ENCODE measurements around the gene PRMT1.

The PRMT1 gene

DNA sequence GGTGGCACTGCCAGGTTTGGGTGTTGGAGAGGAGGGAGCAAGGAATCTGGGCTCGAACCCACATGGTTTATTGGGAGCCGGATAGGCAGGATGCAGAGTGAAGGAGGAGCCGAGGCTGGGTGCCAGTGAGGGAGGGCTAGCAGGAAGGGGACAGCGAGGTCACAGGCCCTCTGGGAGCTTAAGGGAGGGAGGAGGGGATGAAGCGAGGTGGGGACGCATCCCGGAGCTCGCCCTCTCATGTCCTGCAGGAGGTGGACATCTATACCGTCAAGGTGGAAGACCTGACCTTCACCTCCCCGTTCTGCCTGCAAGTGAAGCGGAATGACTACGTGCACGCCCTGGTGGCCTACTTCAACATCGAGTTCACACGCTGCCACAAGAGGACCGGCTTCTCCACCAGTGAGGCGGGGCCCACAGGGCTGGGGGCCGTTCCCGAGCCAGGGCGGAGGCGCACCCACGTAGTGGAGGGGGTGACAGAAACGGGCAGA lies 8.8 kb downstream of the PRMT1 start:
- FAIRE-seq (no peak), DNase-seq (ENCODE audit: insufficient read length, low spot score) (no peak)
- TF ChIP-seq, protein P1, sequence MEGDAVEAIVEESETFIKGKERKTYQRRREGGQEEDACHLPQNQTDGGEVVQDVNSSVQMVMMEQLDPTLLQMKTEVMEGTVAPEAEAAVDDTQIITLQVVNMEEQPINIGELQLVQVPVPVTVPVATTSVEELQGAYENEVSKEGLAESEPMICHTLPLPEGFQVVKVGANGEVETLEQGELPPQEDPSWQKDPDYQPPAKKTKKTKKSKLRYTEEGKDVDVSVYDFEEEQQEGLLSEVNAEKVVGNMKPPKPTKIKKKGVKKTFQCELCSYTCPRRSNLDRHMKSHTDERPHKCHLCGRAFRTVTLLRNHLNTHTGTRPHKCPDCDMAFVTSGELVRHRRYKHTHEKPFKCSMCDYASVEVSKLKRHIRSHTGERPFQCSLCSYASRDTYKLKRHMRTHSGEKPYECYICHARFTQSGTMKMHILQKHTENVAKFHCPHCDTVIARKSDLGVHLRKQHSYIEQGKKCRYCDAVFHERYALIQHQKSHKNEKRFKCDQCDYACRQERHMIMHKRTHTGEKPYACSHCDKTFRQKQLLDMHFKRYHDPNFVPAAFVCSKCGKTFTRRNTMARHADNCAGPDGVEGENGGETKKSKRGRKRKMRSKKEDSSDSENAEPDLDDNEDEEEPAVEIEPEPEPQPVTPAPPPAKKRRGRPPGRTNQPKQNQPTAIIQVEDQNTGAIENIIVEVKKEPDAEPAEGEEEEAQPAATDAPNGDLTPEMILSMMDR (IDR thresholded peaks at IDR 0.05; ENCODE audit: insufficient read depth, missing control alignments): no peak

DNA sequence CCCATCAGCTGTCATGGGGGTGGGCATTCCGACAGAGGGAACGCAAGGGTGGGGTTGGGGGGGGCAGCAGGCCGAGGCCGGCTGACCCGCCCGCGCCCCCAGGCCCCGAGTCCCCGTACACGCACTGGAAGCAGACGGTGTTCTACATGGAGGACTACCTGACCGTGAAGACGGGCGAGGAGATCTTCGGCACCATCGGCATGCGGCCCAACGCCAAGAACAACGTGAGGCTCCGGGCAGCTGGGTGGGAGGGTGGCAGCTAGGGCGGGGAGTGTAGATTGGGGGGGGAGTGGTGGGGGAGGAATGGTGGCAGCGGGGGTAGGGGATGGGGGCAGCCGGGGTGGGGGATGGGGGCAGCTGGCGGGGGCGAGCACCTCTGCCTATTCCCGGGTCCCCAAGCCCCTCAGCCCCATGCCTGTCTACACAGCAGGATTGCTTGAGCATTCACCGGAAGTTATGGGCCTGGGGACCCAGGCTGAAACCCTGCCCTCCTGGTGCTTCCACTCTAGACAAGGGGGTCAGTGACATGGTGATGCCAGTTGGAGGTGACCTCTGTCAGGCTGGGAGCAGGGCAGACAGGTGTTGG lies 9.5 kb downstream of the PRMT1 start:
- TF ChIP-seq, protein P1 (IDR thresholded peaks at IDR 0.05; ENCODE audit: insufficient read depth, missing control alignments): no peak
- DNase-seq (ENCODE audit: insufficient read length, low spot score) (no peak), FAIRE-seq (no peak)

DNA sequence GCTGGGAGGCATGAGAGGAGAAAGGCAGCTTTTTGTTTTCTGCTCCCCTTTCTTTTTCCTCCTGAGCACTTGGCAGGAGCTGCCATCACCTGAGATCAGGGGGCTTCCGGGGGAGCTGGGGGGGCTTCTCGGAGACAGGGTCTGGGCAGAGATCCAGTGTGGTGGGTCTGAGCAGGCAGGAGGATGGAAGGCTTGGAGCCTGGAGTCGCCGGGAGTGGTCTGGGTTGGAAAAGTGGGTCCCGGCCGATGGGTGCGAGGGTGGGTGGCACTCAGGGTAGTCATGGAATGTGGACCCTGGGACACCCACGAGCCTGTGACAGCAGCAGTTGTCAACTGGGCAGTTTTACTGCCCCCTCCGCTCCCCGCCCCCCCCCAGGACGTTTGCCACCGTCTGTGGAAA lies 10.1 kb downstream of the PRMT1 start:
- TF ChIP-seq, protein P1 (IDR thresholded peaks at IDR 0.05; ENCODE audit: insufficient read depth, missing control alignments): no peak
- DNase-seq (ENCODE audit: insufficient read length, low spot score): no peak
- FAIRE-seq: no peak

DNA sequence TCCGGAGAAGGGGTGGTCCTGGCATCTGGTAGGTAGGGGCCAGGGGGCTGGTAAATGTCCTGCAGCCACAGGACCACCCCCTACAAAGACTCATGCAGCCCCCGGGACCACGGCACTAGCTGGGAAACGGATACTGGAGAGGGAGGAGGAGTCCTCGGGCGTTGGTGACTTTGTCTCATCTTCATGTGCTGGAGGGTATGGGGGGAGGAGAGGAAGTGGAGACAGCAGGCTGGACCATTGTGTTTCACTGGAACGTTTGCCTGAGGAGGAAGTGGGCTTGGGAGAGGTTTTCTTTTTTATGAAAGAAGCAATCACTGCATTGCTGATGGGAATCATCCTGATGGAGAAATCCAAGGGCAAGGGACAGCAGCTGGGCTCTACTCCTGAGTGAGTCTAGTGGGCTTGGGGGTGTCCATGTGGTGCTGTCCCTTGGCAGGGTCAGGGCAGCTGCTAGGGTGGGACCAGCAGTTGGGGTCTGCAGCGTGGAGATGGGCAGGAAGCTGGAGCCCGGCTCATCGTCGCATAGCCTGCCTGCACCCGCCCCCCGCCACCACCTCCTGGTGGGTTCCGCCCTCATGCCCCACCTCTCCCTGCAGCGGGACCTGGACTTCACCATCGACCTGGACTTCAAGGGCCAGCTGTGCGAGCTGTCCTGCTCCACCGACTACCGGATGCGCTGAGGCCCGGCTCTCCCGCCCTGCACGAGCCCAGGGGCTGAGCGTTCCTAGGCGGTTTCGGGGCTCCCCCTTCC lies 10.7 kb downstream of the PRMT1 start:
- no peak for DNase-seq (ENCODE audit: insufficient read length, low spot score)
- TF ChIP-seq, protein P1 (IDR thresholded peaks at IDR 0.05; ENCODE audit: insufficient read depth, missing control alignments): no peak
- FAIRE-seq: no peak

DNA sequence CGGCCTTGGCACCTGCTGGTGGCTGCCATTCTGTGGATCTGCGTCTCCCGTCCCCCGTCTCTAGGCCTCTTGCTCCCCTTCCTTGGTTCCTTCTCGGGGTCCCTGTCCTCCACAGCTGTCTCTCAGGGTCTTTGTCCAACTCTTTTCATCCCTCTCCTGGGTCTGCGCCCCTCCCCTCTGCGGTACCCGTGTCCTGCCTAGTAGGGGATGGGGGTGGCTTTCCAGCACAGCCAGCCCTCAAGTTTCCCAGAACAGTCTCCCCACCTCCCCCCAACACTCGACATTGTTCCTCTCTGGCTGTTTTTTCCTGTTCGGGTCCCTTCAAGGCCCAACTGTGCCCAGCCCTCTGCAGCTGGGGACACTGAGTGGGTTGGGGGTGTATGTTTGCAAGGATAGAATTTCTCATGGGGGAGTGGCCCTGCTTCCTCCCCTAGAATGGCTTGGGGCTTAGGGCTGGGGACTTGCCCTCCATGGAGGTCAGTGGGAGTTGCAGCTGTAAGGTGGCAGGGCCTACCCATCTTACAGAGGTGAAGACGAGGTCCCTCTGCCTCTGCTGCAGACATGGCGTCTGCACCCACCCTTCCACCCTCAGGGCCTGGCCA lies 11.6 kb downstream of the PRMT1 start:
- FAIRE-seq: no peak
- TF ChIP-seq, protein P1 (IDR thresholded peaks at IDR 0.05; ENCODE audit: insufficient read depth, missing control alignments): no peak
- DNase-seq (ENCODE audit: insufficient read length, low spot score): no peak

DNA sequence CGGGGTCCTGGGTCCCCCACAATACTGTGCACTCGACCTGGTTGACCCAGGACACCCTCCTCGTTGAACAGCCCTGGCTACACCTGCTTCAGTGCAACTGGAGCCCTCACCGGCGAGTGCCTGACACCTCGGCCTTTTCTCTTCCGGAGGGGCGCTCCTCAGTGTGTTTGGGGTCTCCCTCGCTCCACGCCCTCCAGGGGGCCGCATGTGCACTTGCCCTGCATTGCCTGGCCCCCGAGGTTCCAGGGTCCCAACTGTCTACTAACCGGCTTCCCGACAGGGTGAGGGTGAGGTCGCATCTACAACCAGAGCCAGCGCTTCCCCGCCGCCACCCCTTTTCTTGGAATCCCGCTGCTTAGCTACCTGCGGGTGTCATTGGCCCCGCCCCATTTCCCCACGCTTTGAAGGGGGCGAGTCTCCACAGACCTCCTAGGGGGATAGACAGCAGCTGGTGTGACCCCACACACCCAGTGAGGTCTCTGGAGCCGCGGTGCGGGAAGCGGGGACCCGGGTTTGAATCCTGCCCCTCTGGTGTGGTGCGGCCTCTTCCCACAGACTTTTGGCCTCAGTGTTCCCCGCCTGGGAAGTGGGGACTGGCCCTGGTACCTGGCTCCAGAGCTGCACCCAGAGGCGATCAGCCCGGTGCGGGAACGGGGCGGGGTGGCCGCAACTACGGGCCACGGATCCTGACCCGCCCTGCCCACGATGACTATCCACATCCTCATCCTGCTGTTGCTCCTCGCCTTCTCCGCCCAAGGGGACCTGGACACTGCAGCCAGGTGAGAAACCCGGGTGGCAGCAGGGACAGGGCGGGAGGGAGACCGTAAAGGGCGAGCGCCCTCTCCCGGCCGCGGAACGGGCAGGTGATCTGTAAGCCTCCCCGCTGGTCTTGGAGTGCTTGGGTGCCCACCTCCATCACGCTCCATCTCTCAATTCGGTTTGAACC lies 12.3 kb downstream of the PRMT1 start, which contains the start of gene ADM5:
TSS of gene ADM5 (plus strand) at position 462 of the 946 bp plus-strand sequence. CDS start at position 706, 244 bp downstream.
- TF ChIP-seq, protein P1 (IDR thresholded peaks at IDR 0.05; ENCODE audit: insufficient read depth, missing control alignments): peak; percentile 14
- no peak for FAIRE-seq
- DNase-seq (ENCODE audit: insufficient read length, low spot score): peak; percentile 83
